ENCODE data around the gene ABCA1.

DNA sequence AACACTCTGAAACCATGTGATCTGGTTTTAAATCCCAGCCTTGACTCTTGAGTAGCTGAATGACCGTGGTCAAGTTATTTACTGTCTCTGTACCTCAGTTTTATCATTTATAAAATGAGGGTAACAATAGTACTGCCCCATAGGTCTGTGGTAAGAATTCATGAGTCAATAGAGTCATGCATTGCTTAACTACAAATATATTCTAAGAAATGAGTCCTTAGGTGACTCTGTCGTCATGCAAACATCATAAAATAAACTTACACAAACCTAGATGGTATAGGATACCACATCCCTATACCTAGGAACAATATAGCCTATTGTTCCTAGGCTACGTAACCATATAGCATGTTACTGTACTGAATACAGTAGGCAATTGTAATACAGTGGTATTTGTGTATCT, 20.3 kb upstream of the ABCA1 start:
- TF ChIP-seq, protein P1, sequence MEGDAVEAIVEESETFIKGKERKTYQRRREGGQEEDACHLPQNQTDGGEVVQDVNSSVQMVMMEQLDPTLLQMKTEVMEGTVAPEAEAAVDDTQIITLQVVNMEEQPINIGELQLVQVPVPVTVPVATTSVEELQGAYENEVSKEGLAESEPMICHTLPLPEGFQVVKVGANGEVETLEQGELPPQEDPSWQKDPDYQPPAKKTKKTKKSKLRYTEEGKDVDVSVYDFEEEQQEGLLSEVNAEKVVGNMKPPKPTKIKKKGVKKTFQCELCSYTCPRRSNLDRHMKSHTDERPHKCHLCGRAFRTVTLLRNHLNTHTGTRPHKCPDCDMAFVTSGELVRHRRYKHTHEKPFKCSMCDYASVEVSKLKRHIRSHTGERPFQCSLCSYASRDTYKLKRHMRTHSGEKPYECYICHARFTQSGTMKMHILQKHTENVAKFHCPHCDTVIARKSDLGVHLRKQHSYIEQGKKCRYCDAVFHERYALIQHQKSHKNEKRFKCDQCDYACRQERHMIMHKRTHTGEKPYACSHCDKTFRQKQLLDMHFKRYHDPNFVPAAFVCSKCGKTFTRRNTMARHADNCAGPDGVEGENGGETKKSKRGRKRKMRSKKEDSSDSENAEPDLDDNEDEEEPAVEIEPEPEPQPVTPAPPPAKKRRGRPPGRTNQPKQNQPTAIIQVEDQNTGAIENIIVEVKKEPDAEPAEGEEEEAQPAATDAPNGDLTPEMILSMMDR (conservative IDR thresholded peaks at IDR 0.05; ENCODE audit: low read depth, low read length) = no peak
- TF ChIP-seq EZH2 (IDR thresholded peaks at IDR 0.05; ENCODE audit: borderline replicate concordance, low read depth, low read length, poor library complexity, severe bottlenecking) = no peak
